Astrocyte (in vitro differentiated cells and primary cell): Measurements from ENCODE around the gene SLC6A14.

Source experiments
- EZH2 ChIP-seq: IDR thresholded peaks from 2 replicates; pipeline ENCODE4 v1.6.1; 2012; ENCODE audit warnings: mild to moderate bottlenecking, low read length, inconsistent platforms; ENCODE audit not compliant: insufficient read depth
- TF ChIP-seq, protein P1 (sequence below): IDR thresholded peaks from 2 replicates; pipeline ENCODE4 v1.5.1; 2011; ENCODE audit warnings: low read depth, mild to moderate bottlenecking, inconsistent platforms, low read length, moderate library complexity; ENCODE audit not compliant: insufficient read depth

DNA sequence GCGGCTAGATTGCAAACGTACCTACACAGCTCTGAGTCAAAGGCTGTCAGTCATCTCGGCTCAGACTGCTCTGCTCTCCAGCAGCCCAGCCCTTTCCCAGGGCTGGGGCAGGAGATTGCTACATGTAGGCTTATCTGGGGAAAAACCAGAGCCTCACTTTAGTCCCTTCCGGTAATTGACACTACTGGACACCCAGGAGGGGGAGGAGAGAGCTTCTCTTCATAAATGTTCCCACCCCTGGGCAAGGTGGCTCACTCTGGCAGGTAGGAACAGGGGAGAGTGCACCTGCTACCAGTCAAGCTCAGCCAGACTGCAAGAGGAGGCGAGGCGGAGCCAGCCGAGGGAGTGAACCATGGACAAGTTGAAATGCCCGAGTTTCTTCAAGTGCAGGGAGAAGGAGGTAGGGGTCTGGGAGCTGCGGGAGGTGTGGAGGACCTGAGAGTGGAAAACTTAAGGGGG is at the start of gene SLC6A14:
- no peak for TF ChIP-seq EZH2
- TF ChIP-seq, protein P1, sequence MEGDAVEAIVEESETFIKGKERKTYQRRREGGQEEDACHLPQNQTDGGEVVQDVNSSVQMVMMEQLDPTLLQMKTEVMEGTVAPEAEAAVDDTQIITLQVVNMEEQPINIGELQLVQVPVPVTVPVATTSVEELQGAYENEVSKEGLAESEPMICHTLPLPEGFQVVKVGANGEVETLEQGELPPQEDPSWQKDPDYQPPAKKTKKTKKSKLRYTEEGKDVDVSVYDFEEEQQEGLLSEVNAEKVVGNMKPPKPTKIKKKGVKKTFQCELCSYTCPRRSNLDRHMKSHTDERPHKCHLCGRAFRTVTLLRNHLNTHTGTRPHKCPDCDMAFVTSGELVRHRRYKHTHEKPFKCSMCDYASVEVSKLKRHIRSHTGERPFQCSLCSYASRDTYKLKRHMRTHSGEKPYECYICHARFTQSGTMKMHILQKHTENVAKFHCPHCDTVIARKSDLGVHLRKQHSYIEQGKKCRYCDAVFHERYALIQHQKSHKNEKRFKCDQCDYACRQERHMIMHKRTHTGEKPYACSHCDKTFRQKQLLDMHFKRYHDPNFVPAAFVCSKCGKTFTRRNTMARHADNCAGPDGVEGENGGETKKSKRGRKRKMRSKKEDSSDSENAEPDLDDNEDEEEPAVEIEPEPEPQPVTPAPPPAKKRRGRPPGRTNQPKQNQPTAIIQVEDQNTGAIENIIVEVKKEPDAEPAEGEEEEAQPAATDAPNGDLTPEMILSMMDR, result no peak
